ENCODE measurements around the gene RRM1. TPM values are rescaled to one million over a fixed set of nuclear protein-coding genes. Genes with fewer than 3 reads are reported as not detected.

RRM1 gene
- total RNA-seq, 4 donors from 2014 or later = 22.3 to 90.8 (median 60.3) TPM

GRCh38 chr11:4090258-4090657 is 4.3 kb upstream of the RRM1 start:
- no peak for DNase-seq
- peaks cover 8 to 77% (median 22%) of the 10 kb centered on the region in 3 donors for H3K36me3 ChIP-seq
- WGBS, 2 donors = 74 to 79% methylated on average over 2 of the region's 2 CpGs
- H3K9me3 ChIP-seq = no peaks in the 10 kb centered on the region
- TF ChIP-seq CTCF (IDR thresholded peaks at IDR 0.05) (no peak), POLR2A (IDR thresholded peaks at IDR 0.05) (no peak)
- no peak overlapping the region for H3K4me3 ChIP-seq
- intact Hi-C loops (cut with DNase I) = no loop called here
- H3K4me1 ChIP-seq = peaks cover 0 to 12% (median 3%) of the 10 kb centered on the region in 3 donors
- no peak overlapping the region for H3K27ac ChIP-seq
- H3K27me3 ChIP-seq = no peaks in the 10 kb centered on the region

DNA sequence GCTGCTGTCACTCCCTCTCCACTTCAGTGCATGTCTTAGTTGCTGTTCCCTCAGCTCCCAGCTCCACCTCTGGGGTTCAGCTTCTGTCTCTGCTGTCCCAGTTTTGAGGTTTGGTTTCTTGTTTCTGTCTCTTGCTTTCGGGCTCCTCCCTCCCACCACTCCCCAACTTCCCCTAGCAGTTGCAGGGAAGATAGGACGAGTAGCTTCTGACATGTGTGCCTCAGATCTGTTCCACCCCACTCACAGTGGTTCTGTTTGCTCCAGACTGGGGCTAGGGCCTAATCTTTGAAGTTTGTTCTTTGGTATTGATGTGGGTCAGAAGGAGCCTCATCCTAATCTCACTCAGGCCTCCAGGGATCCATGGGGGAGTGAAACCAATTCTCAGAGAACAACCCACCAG is 2.6 kb upstream of the RRM1 start:
- no peak for DNase-seq
- Histone ChIP-seq H3K4me3 (no peak overlapping the region), H3K36me3 (peaks cover 4 to 59% (median 12%) of the 10 kb centered on the region in 3 donors), H3K27me3 (no peaks in the 10 kb centered on the region), H3K27ac (no peak overlapping the region), H3K9me3 (no peaks in the 10 kb centered on the region), H3K4me1 (peaks cover 11 to 30% (median 11%) of the 10 kb centered on the region in 3 donors)
- TF ChIP-seq CTCF (IDR thresholded peaks at IDR 0.05) (no peak), POLR2A (IDR thresholded peaks at IDR 0.05) (no peak)
- intact Hi-C loops (cut with DNase I) = no loop called here
- 0 to 33% methylated on average over 1 to 2 of the region's 2 CpGs for WGBS, 2 donors

GRCh38 chr11:4093519-4094347 is 866 bp upstream of the RRM1 start:
- intact Hi-C loops (cut with DNase I) = no loop called here
- TF ChIP-seq POLR2A (IDR thresholded peaks at IDR 0.05) = no peak
- TF ChIP-seq CTCF (IDR thresholded peaks at IDR 0.05) = no peak
- Histone ChIP-seq H3K36me3 (peaks cover 0 to 42% (median 8%) of the 10 kb centered on the region in 3 donors), H3K27ac (peak overlapping the region; percentile 95 to 98 (median 98)), H3K4me3 (peak overlapping the region; percentile 63 to 92 (median 75)), H3K27me3 (no peaks in the 10 kb centered on the region), H3K9me3 (no peaks in the 10 kb centered on the region), H3K4me1 (peaks cover 11 to 46% (median 11%) of the 10 kb centered on the region in 3 donors)
- 65 to 66% methylated on average over 19 to 24 of the region's 25 CpGs for WGBS, 2 donors
- no peak for DNase-seq

DNA sequence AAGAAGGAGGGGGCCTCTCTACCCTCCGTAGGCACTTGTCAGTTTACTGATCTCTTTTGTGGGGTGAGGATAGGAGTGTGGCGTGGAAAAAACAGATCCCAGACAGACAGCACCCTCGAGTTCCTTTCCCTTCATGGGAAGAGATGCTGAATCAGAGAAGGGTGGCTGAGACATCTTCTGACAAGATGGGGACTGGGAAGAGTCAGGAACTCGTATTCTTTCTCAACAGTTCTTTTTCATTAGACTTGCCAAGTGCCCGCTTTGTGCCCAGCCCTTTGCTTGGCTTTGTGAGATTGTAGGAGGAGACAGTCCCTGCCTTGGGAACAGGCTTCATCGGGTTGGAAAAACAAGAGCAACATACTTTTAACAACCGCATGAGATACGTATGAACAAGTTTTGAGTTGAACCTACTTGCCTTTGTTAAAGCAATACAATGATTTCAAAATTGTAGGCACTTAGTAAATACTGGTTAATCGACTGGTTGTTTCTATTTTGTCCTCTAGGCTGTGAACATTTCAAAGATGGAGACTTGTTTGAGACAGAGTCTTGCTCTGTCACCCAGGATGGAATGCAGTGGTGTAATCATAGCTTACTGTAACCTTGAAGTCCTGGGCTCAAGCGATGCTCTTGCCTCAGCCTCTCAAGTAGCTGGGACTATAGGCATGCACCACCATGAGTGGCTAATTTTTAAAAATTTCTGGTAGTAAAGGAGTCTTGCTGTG is 1.1 kb downstream of the RRM1 start:
- 6 to 10% methylated on average over 8 to 10 of the region's 10 CpGs for WGBS, 2 donors
- Histone ChIP-seq H3K36me3 (peaks cover 0 to 23% (median 0%) of the 10 kb centered on the region in 3 donors), H3K4me3 (peak overlapping the region; percentile 63 to 92 (median 75)), H3K9me3 (no peaks in the 10 kb centered on the region), H3K27me3 (no peaks in the 10 kb centered on the region), H3K27ac (peak overlapping the region; percentile 95 to 98 (median 98)), H3K4me1 (peaks cover 11 to 57% (median 11%) of the 10 kb centered on the region in 3 donors)
- DNase-seq = no peak
- no peak for TF ChIP-seq POLR2A (IDR thresholded peaks at IDR 0.05)
- peak in 1 of 6 experiments; percentile 42 for TF ChIP-seq CTCF (IDR thresholded peaks at IDR 0.05)
- intact Hi-C loops (cut with DNase I) = no loop called here
